NCI-H128 (cell line): Measurements from ENCODE around the gene PET100.
A peak's percentile ranks its signal among the peaks of the same experiment; 100 is the strongest.

Source experiments
- DNase-seq: peaks from one replicate; lab custom pipeline; 2025; ENCODE audit not compliant: unreplicated experiment; lab: John Stamatoyannopoulos, UW

Gene PET100

GRCh38 chr19:7629347-7630054 is at the start of gene PET100, which contains the start of gene XAB2:
PET100 (plus strand) TSS chr19:7629793; CDS start chr19:7629834, 41 bp downstream.
XAB2 (minus strand) TSS chr19:7629545; CDS start chr19:7629527, 18 bp downstream.
- peak; percentile 96 for DNase-seq

GRCh38 chr19:7582446-7582845 is 47.1 kb upstream of the PET100 start:
- DNase-seq, result no peak

GRCh38 chr19:7589822-7590221 is 39.8 kb upstream of the PET100 start:
- no peak for DNase-seq

- DNase-seq, result no peak
Observed at GRCh38 chr19:7590256-7590655, 39.3 kb upstream of the PET100 start.

- peak; percentile 48 for DNase-seq
Observed at GRCh38 chr19:7595466-7596133, 34.0 kb upstream of the PET100 start, which contains the start of gene CAMSAP3. CAMSAP3 (plus strand) TSS chr19:7595863; CDS start chr19:7596003, 140 bp downstream.

GRCh38 chr19:7596211-7596937 is 33.2 kb upstream of the PET100 start:
- no peak for DNase-seq

GRCh38 chr19:7597689-7598088 is 31.9 kb upstream of the PET100 start:
- no peak for DNase-seq

GRCh38 chr19:7598180-7598579 is 31.4 kb upstream of the PET100 start:
- no peak for DNase-seq

GRCh38 chr19:7600721-7601120 is 28.9 kb upstream of the PET100 start:
- DNase-seq, result no peak

GRCh38 chr19:7602240-7602934 is 27.2 kb upstream of the PET100 start:
- DNase-seq, result no peak

- DNase-seq, result no peak
Observed at GRCh38 chr19:7602935-7603497, 26.6 kb upstream of the PET100 start.

GRCh38 chr19:7603919-7604318 is 25.7 kb upstream of the PET100 start:
- DNase-seq, result no peak

GRCh38 chr19:7605490-7606222 is 23.9 kb upstream of the PET100 start:
- no peak for DNase-seq

- no peak for DNase-seq
Observed at GRCh38 chr19:7606289-7606688, 23.3 kb upstream of the PET100 start.

GRCh38 chr19:7607212-7607873 is 22.2 kb upstream of the PET100 start:
- no peak for DNase-seq

GRCh38 chr19:7607874-7608560 is 21.6 kb upstream of the PET100 start:
- no peak for DNase-seq

GRCh38 chr19:7610491-7611240 is 18.9 kb upstream of the PET100 start:
- DNase-seq, result no peak

GRCh38 chr19:7611541-7612279 is 17.9 kb upstream of the PET100 start:
- no peak for DNase-seq
